ENCODE measurements around the gene PIGU.
"Not testable (repeated sequence)": the region's sequence is repeated elsewhere in the genome, so short reads cannot be mapped to it uniquely, and the experiment has no call there.

PIGU gene, protein sequence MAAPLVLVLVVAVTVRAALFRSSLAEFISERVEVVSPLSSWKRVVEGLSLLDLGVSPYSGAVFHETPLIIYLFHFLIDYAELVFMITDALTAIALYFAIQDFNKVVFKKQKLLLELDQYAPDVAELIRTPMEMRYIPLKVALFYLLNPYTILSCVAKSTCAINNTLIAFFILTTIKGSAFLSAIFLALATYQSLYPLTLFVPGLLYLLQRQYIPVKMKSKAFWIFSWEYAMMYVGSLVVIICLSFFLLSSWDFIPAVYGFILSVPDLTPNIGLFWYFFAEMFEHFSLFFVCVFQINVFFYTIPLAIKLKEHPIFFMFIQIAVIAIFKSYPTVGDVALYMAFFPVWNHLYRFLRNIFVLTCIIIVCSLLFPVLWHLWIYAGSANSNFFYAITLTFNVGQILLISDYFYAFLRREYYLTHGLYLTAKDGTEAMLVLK

GRCh38 chr20:34676642-34677373 lies at the start of gene PIGU:
Gene PIGU (minus strand): TSS chr20:34677092. CDS start chr20:34677085, 7 bp downstream.
- peak; percentile 33 to 86 for DNase-seq

DNA sequence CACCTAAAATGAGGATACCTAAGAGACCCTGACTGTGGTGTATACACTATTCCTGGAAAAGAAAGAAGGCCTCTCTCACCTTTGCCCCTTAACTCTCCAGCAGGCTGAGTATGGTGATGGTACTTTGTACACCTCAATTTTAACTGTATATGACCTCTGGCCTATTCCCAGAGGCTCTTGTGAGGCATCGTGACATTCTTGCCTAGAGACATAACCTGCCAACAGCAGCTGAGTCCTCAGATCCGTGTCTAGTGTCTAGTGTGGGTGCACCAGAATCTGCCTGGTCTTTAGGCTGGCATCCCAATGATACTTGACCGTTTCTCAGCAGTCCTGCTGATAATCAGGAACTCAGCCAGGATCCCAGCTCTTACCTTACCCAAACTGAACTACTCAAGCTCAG lies 47.3 kb upstream of the PIGU start:
- no peak for DNase-seq

DNA sequence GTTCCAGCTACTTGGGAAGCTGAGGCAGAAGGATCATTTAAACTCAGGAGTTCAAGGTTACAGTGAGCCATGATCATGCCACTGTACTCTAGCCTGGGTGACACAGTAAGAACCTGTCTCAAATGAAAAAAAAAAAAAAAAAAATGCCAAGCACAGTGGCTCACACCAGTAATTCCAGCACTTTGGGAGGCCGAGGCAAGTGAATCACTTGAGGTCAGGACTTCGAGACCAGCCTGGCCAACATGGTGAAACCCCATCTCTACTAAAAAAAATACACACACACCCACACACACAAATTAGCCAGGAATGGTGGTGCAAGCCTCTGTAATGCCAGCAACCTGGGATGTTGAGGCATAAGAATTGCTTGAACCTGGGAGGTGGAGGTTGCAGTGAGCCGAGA lies 45.7 kb upstream of the PIGU start:
- DNase-seq = not testable (repeated sequence)

GRCh38 chr20:34720266-34720665 lies 43.4 kb upstream of the PIGU start:
- DNase-seq = peak; percentile 70 to 86

DNA sequence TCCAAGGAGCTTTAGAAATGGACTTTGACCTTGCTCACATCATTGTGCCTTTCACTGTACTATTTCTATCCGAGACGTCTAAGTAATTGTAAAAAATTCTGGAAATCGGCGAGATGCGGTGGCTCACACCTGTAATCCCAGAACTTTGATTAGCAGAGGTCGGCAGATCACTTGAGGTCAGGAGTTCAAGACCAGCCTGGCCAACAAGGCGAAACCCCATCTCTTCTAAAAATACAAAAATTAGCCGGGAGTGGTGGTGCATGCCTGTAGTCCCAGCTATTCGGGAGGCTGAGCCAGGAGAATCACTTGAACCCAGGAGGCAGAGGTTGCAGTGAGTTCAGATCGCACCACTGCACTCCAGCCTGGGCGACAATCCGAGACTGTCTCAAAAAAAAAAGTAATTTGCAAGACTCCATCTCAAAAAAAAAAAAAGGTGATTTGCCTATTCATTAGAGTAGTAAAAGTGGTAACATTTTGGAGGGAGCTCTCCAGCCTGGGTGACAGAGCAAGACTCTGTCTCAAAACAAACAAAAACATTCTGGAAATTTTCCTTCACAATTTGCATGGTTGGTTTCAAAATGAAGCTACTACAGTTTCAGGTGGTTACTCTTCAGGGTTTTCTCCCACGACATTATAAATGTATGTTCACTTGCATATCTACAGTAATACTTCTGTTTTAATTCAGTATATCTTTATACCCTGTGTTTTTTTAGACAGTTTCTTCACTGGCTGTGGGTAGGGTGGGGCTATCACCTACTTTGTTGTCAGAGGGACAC lies 42.5 kb upstream of the PIGU start:
- not testable (repeated sequence) for DNase-seq

- DNase-seq = no peak
Observed at GRCh38 chr20:34717230-34718095, 40.6 kb upstream of the PIGU start.

DNA sequence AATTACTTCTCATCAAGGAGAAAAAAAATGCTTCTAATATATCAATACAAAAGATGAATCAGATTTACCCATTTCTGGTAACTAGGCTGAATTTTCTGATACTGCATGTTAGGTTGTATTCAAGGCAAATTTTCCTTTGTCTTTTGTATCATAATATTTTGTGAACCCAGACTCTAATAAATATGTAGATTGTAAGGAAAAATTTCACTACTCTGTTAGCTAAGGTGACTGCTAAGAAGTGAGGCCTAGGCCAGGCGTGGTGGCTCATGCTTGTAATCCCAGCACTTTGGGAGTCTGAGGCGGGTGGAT lies 40.0 kb upstream of the PIGU start:
- DNase-seq = no peak

DNA sequence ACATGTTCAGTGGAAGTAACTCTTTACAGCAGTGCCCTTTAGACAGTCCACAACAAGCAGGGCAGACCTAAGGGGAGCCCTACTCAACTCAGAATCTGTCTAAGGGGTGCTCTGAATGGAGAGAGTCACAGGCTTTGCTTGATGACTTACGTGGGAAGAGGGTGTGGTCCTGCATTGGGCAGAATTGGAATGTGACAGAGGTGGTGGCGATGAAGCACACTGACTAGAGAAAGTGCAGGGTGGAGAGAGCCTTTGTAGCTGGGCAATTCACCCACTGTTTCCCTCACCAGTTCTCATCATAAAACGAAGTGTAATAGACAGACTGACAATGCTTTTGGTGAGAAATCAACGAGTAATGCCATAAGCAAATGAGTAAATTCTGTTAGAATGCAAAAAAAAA lies 38.5 kb upstream of the PIGU start:
- no peak for DNase-seq

DNA sequence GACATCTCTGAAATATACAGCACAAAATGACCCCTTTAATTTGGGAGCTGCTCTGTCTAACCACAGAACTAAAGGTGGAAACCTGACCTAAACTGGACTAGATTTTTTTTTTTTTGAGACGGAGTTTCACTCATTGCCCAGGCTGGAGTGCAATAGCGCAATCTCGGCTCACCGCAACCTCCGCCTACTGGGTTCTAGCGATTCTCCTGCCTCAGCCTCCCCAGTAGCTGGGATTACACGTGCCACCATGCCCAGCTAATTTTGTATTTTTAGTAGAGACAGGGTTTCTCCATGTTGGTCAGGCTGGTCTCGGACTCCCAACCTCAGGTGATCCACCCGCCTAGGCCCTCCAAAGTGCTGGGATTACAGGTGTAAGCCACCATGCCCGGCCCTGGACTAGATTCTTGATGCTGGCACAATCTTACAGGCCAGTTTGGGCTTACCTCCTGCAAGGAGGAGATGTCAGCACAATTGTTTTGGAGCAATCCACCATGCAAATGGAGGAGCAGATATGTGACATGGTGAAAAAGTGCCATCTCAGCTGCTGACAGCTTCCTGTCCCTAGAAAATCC lies 37.1 kb upstream of the PIGU start:
- not testable (repeated sequence) for DNase-seq

DNA sequence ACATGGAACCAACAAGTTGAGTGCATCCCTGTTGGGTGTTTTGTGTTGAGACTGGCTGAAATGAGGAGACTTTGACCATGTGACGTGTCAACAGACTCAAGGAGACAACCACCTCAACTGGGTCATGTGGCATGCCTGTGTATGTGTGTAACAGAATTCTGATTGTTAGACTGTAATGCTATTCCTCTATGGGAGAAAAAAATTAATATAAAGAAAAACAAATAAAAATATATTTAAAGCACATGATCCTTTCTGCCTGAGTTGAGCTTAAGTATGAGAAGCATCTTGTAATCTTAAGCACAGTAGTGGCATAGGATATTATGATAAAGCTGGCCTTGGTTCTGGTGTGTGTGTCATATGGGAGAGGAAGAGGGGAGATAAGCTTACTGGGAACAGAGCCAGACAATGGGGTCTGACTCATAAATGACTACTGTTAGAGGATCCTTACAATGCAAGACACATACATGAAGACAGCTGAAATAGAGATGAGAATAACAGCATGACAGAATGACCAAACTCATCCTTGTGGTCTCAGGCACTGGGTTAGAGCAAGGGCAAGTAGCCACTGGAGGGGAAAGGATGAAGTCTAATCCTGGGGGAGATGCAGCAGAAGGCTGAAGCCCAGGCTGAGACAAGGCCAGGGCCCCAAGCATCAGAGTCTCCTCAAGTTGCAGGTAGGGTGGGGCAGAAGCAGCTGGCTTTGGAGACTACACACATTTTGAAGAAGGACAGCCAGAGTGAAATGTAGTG lies 36.5 kb upstream of the PIGU start:
- no peak for DNase-seq

GRCh38 chr20:34712525-34713192 lies 35.8 kb upstream of the PIGU start:
- no peak for DNase-seq

DNA sequence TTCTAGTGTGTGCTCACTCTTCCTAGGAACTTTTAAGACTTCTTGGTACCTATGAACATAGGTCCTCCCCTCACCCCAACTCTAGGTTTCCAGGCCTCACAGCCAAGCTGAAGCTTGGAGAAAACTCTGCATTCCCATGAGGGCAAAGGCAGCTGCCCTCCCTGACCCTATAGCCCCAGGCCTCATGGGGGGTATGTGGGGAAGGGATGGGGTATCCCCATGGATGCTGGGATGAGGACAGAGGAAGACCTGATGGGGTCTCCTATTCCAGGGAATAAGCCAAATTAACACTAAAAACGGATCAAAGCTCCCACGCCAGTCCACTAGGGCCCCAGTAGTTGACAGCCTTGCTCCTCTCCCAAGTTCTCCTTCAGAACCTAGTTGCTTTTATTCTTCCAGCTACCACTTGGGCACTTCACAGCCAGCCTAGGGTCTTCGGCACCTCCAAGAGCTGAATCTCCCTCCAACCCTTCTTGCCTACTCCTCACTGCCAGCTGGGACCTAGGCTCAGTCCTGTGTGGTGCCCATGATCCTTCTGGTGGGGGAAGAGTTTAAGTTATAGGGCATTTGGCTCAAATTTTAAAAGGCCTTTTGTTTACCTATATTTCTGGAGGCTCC lies 35.0 kb upstream of the PIGU start:
- DNase-seq = no peak

DNA sequence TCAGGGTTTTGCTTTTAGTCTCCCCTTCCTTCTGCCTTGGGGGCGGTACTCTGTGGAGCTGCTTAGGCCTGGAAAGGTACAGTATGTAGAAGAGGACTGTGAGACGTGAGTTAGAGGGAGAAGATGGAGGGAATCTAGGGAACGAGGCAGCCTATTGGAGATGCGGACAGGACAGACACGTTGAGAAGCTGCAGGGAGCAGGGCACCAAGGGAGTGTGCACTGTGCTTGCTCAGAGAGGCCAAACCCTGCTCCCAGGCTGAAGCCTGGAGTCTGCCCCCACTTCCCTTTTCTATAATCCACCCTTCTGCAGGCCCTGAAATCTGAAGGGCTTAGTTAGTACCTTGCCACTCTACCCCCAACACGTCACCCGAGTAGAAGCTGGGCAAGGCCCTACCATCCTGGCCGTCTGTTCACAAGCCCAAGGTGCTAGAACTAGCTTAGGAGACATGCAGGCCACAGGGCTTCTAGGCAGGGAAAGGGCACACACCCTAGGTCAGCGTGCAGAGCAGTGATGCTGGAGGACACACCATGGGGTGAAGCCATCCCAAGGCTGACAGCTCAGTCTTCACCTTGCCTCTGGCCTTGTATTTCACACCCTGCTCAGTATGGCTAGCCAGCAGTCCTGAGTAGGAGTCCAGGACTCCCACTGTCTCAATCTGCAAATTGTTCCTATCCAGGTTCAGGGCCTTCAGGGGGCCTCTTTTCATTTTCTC lies 34.1 kb upstream of the PIGU start:
- DNase-seq = no peak

DNA sequence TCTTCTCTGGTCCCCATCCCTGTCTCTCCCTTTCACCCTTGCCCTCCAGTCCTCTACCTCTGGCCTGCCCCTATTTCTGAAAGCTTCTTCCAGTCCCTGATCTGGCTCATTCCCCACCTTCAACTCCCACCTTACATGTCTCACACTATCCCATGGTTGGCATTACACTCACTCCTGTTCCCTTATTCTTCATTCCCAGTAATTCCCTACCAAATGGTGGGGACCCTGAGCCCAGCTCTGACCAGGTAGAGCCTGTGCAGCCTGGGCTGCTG lies 33.6 kb upstream of the PIGU start:
- DNase-seq = no peak

DNA sequence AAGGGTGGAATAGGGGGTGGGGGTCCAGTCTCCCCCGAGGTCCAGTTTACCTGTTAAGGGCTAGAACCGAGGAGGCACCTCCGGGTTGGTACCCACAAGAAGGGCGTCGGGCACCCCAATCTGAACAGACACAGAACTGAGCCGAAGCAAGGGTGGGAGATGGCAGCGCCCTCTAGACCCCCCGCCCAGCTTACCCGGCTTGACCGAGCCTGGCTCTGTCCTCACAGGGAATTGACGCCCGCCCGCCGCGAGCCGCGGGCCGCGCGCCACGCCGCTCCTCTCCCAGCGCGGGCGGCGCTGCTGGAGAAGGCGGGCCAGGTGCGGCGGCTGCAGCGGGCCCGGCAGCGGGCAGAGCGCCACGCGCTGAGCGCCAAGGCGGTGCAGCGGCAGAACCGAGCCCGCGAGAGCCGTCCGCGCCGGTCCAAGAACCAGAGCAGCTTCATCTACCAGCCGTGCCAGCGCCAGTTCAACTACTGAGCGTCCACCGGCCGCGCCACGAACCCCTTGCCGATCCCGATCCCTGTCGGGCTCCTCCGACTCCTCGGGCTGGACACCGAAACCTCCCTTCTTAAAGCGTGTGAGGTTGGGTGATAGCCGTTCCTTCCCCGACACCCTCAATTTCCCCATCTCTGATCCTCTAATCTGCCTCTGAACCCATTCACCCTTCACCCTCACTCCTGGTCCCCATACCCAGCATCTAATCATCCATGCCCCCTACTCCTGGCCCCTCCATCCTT lies 33.1 kb upstream of the PIGU start:
- DNase-seq = peak in 1 of 2 experiments; percentile 47

- peak in 1 of 2 experiments; percentile 47 for DNase-seq
Observed at GRCh38 chr20:34709044-34709830, 32.3 kb upstream of the PIGU start.

GRCh38 chr20:34708621-34709043 lies 31.7 kb upstream of the PIGU start:
- no peak for DNase-seq
